Mammary epithelial cell (primary cell): ENCODE results near the gene VPS37C.

Experiments
- EZH2 ChIP-seq: IDR thresholded peaks from 2 replicates; pipeline ENCODE4 v1.6.1; 2012; ENCODE audit warnings: low read length, inconsistent platforms, borderline replicate concordance
- TF ChIP-seq, protein P1 (sequence below), 2 donors: IDR thresholded peaks in 1 of 2; conservative IDR thresholded peaks in 1 of 2; 2 replicates each; pipeline ENCODE4 v1.5.1; 2011 to 2012; ENCODE audit warnings: inconsistent platforms in 2 of 2, low read length in 2 of 2, mild to moderate bottlenecking in 2 of 2, control low read depth in 1 of 2, low read depth in 1 of 2; ENCODE audit not compliant: insufficient read depth in 1 of 2; ENCODE audit errors: extremely low read depth in 1 of 2

GRCh38 chr11:61194981-61195695, 33.9 kb upstream of the VPS37C start:
- TF ChIP-seq, protein P1, sequence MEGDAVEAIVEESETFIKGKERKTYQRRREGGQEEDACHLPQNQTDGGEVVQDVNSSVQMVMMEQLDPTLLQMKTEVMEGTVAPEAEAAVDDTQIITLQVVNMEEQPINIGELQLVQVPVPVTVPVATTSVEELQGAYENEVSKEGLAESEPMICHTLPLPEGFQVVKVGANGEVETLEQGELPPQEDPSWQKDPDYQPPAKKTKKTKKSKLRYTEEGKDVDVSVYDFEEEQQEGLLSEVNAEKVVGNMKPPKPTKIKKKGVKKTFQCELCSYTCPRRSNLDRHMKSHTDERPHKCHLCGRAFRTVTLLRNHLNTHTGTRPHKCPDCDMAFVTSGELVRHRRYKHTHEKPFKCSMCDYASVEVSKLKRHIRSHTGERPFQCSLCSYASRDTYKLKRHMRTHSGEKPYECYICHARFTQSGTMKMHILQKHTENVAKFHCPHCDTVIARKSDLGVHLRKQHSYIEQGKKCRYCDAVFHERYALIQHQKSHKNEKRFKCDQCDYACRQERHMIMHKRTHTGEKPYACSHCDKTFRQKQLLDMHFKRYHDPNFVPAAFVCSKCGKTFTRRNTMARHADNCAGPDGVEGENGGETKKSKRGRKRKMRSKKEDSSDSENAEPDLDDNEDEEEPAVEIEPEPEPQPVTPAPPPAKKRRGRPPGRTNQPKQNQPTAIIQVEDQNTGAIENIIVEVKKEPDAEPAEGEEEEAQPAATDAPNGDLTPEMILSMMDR (conservative IDR thresholded peaks at IDR 0.05 in 1 of 2, IDR thresholded peaks at IDR 0.05 in 1 of 2; ENCODE audit: extremely low read depth in 1 of 2, insufficient read depth in 1 of 2, low read depth in 1 of 2, low read length in 2 of 2): no peak
- no peak for TF ChIP-seq EZH2
